Chondrocyte (in vitro differentiated cells): ENCODE results near the gene EDN1. TPM values are rescaled to one million over a fixed set of nuclear protein-coding genes. Genes with fewer than 3 reads are reported as not detected.
A peak's percentile ranks its signal among the peaks of the same experiment; 100 is the strongest.

Source experiments
- DNase-seq: peaks from one replicate; pipeline ENCODE4 v3.0.0; 2021; ENCODE audit warnings: mixed read lengths, low spot score
- H3K27ac Mint-ChIP-seq: one replicate; pipeline ENCODE4 v1.8.0; 2021; ENCODE audit warnings: mild to moderate bottlenecking, moderate library complexity, mixed read lengths; ENCODE audit not compliant: unreplicated experiment
- H3K27me3 Mint-ChIP-seq: 2 replicates; pipeline ENCODE4 v1.8.0; 2021; ENCODE audit warnings: low read depth, mixed read lengths
- H3K36me3 Mint-ChIP-seq: 2 replicates; pipeline ENCODE4 v1.8.0; 2021; ENCODE audit warnings: low read depth, mixed read lengths
- H3K4me1 Mint-ChIP-seq: 2 replicates; pipeline ENCODE4 v1.8.0; 2021; ENCODE audit warnings: low read depth, mild to moderate bottlenecking, mixed read lengths
- H3K4me3 Mint-ChIP-seq: one replicate; pipeline ENCODE4 v1.8.0; 2021; ENCODE audit warnings: mild to moderate bottlenecking, moderate library complexity, mixed read lengths; ENCODE audit not compliant: unreplicated experiment
- H3K9me3 Mint-ChIP-seq: 2 replicates; pipeline ENCODE4 v1.8.0; 2021; ENCODE audit warnings: low read depth, mixed read lengths
- total RNA-seq: library from RNA; stranded (reverse); gene quantifications from 3 replicates; pipeline ENCODE4 v1.2.1, GENCODE V29; 2021
- TF ChIP-seq, protein P1 (sequence below): fragments of 200-600 bp; sonication (generic); IDR thresholded peaks from 2 replicates; pipeline ENCODE4 v1.5.0; 2021; ENCODE audit warnings: antibody characterized with exemption, mild to moderate bottlenecking, moderate library complexity

The EDN1 gene
- total RNA-seq, 1 donor from 2014 or later: 16.9 TPM

DNA sequence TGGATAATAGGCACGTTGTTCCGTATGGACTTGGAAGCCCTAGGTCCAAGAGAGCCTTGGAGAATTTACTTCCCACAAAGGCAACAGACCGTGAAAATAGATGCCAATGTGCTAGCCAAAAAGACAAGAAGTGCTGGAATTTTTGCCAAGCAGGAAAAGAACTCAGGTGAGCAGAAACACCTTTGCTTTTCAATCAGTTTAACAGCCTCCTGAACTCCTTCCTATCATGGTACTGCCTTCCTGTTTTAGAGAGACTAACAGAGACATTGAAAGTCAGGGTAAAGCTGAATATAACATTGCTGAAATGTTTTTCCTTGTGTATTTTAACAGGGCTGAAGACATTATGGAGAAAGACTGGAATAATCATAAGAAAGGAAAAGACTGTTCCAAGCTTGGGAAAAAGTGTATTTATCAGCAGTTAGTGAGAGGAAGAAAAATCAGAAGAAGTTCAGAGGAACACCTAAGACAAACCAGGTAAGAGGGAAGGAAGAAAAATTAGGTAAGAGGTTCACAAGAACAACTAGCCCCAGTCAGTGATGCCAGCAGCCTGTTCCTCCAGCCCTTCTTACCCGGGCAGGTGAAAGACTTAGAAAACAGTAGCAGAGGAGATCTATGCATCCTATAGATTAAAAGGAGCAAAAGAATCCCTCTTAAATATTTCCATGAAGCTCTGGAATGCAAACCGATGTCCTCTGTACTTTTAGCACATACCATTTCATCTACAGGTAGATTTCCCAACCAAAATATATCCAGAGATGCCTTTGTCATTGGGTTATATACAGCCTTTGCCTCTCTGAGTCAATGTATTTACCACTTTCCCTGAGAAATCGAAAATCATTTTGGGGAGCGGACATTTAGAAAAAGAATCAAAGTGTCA lies 4.0 kb downstream of the EDN1 start:
- Mint-ChIP-seq H3K27me3 (no peaks in the 10 kb centered on the region), H3K4me3 (peak overlapping the region; percentile 84), H3K27ac (peak overlapping the region; percentile 71), H3K9me3 (no peaks in the 10 kb centered on the region), H3K36me3 (peaks cover 18% of the 10 kb centered on the region), H3K4me1 (peaks cover 80% of the 10 kb centered on the region)
- DNase-seq: no peak
- TF ChIP-seq, protein P1, sequence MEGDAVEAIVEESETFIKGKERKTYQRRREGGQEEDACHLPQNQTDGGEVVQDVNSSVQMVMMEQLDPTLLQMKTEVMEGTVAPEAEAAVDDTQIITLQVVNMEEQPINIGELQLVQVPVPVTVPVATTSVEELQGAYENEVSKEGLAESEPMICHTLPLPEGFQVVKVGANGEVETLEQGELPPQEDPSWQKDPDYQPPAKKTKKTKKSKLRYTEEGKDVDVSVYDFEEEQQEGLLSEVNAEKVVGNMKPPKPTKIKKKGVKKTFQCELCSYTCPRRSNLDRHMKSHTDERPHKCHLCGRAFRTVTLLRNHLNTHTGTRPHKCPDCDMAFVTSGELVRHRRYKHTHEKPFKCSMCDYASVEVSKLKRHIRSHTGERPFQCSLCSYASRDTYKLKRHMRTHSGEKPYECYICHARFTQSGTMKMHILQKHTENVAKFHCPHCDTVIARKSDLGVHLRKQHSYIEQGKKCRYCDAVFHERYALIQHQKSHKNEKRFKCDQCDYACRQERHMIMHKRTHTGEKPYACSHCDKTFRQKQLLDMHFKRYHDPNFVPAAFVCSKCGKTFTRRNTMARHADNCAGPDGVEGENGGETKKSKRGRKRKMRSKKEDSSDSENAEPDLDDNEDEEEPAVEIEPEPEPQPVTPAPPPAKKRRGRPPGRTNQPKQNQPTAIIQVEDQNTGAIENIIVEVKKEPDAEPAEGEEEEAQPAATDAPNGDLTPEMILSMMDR: no peak

DNA sequence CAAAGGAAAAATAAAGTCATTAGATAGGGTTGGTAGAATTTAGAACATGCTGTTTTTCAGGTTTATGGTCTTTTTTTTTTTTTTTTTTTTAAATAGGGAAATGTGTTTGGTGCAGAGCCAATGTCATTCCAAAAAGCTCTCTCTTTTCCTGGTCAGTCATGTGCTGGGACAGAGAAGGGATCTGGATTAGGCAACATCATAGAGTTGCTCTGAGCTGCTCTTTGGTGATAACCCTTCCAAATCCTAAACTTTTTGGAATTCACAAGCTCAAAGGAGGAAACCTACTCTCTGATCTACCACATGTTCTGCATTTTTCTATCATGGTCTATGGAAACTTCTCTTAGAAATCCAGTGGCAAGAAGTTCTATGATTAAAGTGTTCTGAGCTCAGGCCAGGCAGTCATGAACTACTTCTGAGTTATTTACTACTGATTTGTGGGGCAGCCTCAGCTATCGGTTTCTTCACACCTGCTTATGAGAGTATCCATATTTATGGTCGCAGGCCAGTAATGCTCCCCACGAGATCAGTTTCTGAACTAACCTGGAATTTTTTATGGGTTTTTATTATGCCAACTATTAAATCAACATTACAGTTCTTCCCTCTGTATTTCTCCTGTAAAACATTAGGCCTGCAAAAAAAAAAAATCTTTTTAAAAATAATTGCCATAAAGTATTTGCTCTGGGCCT lies 4.8 kb downstream of the EDN1 start:
- Mint-ChIP-seq H3K9me3 (no peaks in the 10 kb centered on the region), H3K27me3 (no peaks in the 10 kb centered on the region), H3K4me1 (peaks cover 72% of the 10 kb centered on the region), H3K36me3 (peaks cover 18% of the 10 kb centered on the region), H3K4me3 (no peak overlapping the region), H3K27ac (peak overlapping the region; percentile 89)
- DNase-seq: no peak
- TF ChIP-seq, protein P1: no peak

DNA sequence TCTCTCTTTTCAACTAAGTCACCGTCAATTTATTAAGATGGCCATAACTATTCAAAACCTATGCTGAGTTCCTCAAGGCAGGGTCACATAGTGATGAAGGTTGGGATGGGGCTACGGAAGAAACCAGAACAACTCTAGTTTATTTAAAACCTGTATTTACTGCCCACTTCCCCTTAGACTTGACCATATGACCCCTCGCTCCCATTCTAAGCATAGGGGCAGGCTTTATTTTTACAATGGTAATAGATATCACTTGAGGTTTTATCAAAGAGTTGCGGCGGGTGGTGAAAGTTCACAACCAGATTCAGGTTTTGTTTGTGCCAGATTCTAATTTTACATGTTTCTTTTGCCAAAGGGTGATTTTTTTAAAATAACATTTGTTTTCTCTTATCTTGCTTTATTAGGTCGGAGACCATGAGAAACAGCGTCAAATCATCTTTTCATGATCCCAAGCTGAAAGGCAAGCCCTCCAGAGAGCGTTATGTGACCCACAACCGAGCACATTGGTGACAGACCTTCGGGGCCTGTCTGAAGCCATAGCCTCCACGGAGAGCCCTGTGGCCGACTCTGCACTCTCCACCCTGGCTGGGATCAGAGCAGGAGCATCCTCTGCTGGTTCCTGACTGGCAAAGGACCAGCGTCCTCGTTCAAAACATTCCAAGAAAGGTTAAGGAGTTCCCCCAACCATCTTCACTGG lies 5.5 kb downstream of the EDN1 start:
- no peaks in the 10 kb centered on the region for H3K27me3 Mint-ChIP-seq
- peak overlapping the region; percentile 45 for H3K4me3 Mint-ChIP-seq
- no peak for DNase-seq
- peaks cover 18% of the 10 kb centered on the region for H3K36me3 Mint-ChIP-seq
- no peaks in the 10 kb centered on the region for H3K9me3 Mint-ChIP-seq
- H3K4me1 Mint-ChIP-seq: peaks cover 70% of the 10 kb centered on the region
- peak overlapping the region; percentile 89 for H3K27ac Mint-ChIP-seq
- TF ChIP-seq, protein P1: peak; percentile 33

DNA sequence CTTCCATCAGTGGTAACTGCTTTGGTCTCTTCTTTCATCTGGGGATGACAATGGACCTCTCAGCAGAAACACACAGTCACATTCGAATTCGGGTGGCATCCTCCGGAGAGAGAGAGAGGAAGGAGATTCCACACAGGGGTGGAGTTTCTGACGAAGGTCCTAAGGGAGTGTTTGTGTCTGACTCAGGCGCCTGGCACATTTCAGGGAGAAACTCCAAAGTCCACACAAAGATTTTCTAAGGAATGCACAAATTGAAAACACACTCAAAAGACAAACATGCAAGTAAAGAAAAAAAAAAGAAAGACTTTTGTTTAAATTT lies 6.1 kb downstream of the EDN1 start:
- no peak for DNase-seq
- H3K4me3 Mint-ChIP-seq: peak overlapping the region; percentile 45
- H3K36me3 Mint-ChIP-seq: peaks cover 18% of the 10 kb centered on the region
- H3K9me3 Mint-ChIP-seq: no peaks in the 10 kb centered on the region
- H3K4me1 Mint-ChIP-seq: peaks cover 68% of the 10 kb centered on the region
- peak overlapping the region; percentile 89 for H3K27ac Mint-ChIP-seq
- TF ChIP-seq, protein P1: no peak
- H3K27me3 Mint-ChIP-seq: no peaks in the 10 kb centered on the region

DNA sequence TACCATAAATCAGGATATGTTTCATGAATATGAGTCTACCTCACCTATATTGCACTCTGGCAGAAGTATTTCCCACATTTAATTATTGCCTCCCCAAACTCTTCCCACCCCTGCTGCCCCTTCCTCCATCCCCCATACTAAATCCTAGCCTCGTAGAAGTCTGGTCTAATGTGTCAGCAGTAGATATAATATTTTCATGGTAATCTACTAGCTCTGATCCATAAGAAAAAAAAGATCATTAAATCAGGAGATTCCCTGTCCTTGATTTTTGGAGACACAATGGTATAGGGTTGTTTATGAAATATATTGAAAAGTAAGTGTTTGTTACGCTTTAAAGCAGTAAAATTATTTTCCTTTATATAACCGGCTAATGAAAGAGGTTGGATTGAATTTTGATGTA lies 6.4 kb downstream of the EDN1 start:
- Mint-ChIP-seq H3K4me1 (peaks cover 64% of the 10 kb centered on the region), H3K36me3 (peaks cover 18% of the 10 kb centered on the region), H3K27me3 (no peaks in the 10 kb centered on the region), H3K4me3 (peak overlapping the region; percentile 45), H3K27ac (peak overlapping the region; percentile 89), H3K9me3 (no peaks in the 10 kb centered on the region)
- TF ChIP-seq, protein P1: no peak
- no peak for DNase-seq
